Right atrium auricular region (tissue), 2 donors: ENCODE data around the gene NETO2. TPM values are rescaled to one million over a fixed set of nuclear protein-coding genes. Genes with fewer than 3 reads are reported as not detected.
"Not testable (repeated sequence)": the region's sequence is repeated elsewhere in the genome, so short reads cannot be mapped to it uniquely, and the experiment has no call there.

Experiments
- DNase-seq: peaks from one replicate; pipeline ENCODE4 v3.0.0-alpha.2; 2019; ENCODE audit warnings: low spot score
- H3K27ac ChIP-seq, 2 donors: fragments of 200-600 bp; sonication (generic); 1 replicate in 1 of 2; 2 replicates in 1 of 2; pipeline ENCODE4 v1.5.1; 2016 to 2019
- H3K27me3 ChIP-seq, 2 donors: fragments of 200-600 bp; sonication (generic); one replicate each; pipeline versions ENCODE4 v1.5.1 to v1.6.0; 2017 to 2019
- H3K36me3 ChIP-seq: fragments of 200-600 bp; sonication (generic); one replicate; pipeline ENCODE4 v1.5.1; 2016
- H3K4me1 ChIP-seq, 2 donors: fragments of 200-600 bp; sonication (generic); one replicate each; pipeline versions ENCODE4 v1.5.1 to v1.6.0; 2017 to 2019
- H3K4me3 ChIP-seq, 2 donors: fragments of 200-600 bp; sonication (generic); 1 replicate in 1 of 2; 2 replicates in 1 of 2; pipeline ENCODE4 v1.5.1; 2017 to 2019; ENCODE audit warnings: mild to moderate bottlenecking in 1 of 2, moderate library complexity in 1 of 2
- H3K9me3 ChIP-seq, 2 donors: fragments of 200-600 bp; sonication (generic); one replicate each; pipeline ENCODE4 v1.5.1; 2019
- total RNA-seq, 2 donors: library from RNA; depleted of rRNA; stranded (reverse); fragments of >200 nt; gene quantifications; one replicate each; pipeline ENCODE4 v1.1.0, GENCODE V29; 2016
- TF ChIP-seq, protein P1 (sequence below), 2 donors: fragments of 200-600 bp; sonication (generic); IDR thresholded peaks; one replicate each; pipeline ENCODE4 v1.5.1; 2019; ENCODE audit warnings: antibody characterized with exemption in 2 of 2

Gene NETO2
- total RNA-seq, 2 donors from 2014 or later = 0.93 to 2.0 TPM

GRCh38 chr16:47127541-47127940 lies 16.2 kb downstream of the NETO2 start:
- no peak overlapping the region for H3K27ac ChIP-seq
- no peaks in the 10 kb centered on the region for H3K36me3 ChIP-seq
- H3K9me3 ChIP-seq = no peaks in the 10 kb centered on the region
- H3K4me1 ChIP-seq = no peaks in the 10 kb centered on the region
- no peaks in the 10 kb centered on the region for H3K27me3 ChIP-seq
- H3K4me3 ChIP-seq = no peak overlapping the region
- DNase-seq = no peak
- TF ChIP-seq, protein P1, sequence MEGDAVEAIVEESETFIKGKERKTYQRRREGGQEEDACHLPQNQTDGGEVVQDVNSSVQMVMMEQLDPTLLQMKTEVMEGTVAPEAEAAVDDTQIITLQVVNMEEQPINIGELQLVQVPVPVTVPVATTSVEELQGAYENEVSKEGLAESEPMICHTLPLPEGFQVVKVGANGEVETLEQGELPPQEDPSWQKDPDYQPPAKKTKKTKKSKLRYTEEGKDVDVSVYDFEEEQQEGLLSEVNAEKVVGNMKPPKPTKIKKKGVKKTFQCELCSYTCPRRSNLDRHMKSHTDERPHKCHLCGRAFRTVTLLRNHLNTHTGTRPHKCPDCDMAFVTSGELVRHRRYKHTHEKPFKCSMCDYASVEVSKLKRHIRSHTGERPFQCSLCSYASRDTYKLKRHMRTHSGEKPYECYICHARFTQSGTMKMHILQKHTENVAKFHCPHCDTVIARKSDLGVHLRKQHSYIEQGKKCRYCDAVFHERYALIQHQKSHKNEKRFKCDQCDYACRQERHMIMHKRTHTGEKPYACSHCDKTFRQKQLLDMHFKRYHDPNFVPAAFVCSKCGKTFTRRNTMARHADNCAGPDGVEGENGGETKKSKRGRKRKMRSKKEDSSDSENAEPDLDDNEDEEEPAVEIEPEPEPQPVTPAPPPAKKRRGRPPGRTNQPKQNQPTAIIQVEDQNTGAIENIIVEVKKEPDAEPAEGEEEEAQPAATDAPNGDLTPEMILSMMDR (IDR thresholded peaks at IDR 0.05) = no peak

DNA sequence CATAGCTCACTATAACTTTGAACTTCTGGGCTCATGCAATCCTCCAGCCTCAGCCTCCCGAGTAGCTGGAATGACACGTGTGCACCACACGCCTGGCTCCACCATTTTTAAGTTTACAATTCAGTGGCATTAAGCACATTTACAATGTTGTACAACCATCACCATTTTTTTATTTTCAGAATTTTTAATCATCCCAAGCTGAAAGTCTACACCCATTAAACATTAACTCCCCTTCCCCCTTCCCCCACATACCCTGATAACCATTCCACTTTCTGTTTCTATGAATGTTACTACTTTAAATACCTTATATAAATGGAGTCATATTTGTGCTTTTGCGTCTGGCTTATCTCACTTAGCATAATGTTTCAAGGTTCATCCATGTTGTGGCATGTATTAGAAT lies 18.0 kb downstream of the NETO2 start:
- TF ChIP-seq, protein P1 (IDR thresholded peaks at IDR 0.05) = no peak
- no peak for DNase-seq
- no peaks in the 10 kb centered on the region for H3K4me1 ChIP-seq
- H3K4me3 ChIP-seq = no peak overlapping the region
- no peaks in the 10 kb centered on the region for H3K36me3 ChIP-seq
- H3K9me3 ChIP-seq = no peaks in the 10 kb centered on the region
- H3K27me3 ChIP-seq = no peaks in the 10 kb centered on the region
- H3K27ac ChIP-seq = no peak overlapping the region

DNA sequence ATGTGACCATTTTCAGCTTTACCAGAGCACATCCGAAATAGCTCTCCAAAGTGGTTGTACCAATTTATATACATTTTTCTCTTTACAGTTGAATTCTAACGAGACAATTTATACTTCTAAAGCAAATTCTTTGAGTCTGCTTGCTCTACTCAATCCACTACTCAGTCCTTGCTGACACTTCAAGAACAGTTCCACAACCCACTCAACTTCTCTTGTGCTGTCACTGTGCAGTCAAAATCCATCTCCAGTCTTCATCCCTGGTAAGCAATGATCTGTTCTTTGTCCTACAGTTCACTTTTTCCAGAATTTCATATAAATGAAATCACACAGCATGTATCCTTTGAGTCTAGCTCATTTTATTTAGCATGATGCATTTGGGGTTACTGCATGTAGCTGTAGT lies 30.6 kb downstream of the NETO2 start:
- no peaks in the 10 kb centered on the region for H3K4me1 ChIP-seq
- H3K27ac ChIP-seq = no peak overlapping the region
- H3K9me3 ChIP-seq = no peaks in the 10 kb centered on the region
- H3K36me3 ChIP-seq = no peaks in the 10 kb centered on the region
- H3K27me3 ChIP-seq = no peaks in the 10 kb centered on the region
- DNase-seq = no peak
- no peak overlapping the region for H3K4me3 ChIP-seq
- TF ChIP-seq, protein P1 (IDR thresholded peaks at IDR 0.05) = no peak

- Histone ChIP-seq H3K9me3 (no peaks in the 10 kb centered on the region), H3K27me3 (no peaks in the 10 kb centered on the region), H3K4me1 (no peaks in the 10 kb centered on the region), H3K27ac (no peak overlapping the region), H3K36me3 (no peaks in the 10 kb centered on the region), H3K4me3 (no peak overlapping the region)
- TF ChIP-seq, protein P1 (IDR thresholded peaks at IDR 0.05) = no peak
- no peak for DNase-seq
Observed at GRCh38 chr16:47110939-47111338, 32.8 kb downstream of the NETO2 start.

DNA sequence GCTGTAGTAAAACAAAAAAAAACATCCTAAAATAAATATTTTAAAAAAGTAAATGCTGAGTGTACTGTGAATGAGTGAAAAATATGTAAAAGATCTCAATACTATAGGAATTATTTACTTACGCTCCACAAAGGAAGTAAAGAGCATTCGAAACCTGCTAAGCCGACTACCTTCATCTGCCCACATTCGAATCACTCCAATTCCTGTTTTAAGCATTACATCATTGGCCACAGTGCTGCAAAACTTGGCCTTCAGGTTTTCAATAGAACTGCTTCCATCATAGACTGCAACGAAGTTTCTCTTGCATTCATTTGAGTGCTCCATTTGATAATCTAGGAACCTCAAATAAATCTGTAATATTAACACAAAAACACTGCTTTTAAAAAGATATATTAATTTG lies 34.4 kb downstream of the NETO2 start:
- Histone ChIP-seq H3K9me3 (no peaks in the 10 kb centered on the region), H3K27ac (no peak overlapping the region), H3K4me3 (no peak overlapping the region), H3K4me1 (no peaks in the 10 kb centered on the region), H3K36me3 (no peaks in the 10 kb centered on the region), H3K27me3 (no peaks in the 10 kb centered on the region)
- DNase-seq = no peak
- TF ChIP-seq, protein P1 (IDR thresholded peaks at IDR 0.05) = no peak

GRCh38 chr16:47102921-47103320 lies 40.8 kb downstream of the NETO2 start:
- not testable (repeated sequence) for H3K4me3 ChIP-seq, H3K27me3 ChIP-seq, H3K36me3 ChIP-seq, H3K9me3 ChIP-seq, H3K4me1 ChIP-seq, H3K27ac ChIP-seq, DNase-seq

- not testable (repeated sequence) for H3K9me3 ChIP-seq, H3K27me3 ChIP-seq, DNase-seq, H3K36me3 ChIP-seq, H3K4me1 ChIP-seq, H3K4me3 ChIP-seq, H3K27ac ChIP-seq
Observed at GRCh38 chr16:47097154-47097553, 46.6 kb downstream of the NETO2 start.
